GM12875 (cell line): ENCODE results near the gene BACE1.

Experiments used
- H3K4me3 ChIP-seq: one replicate; pipeline ENCODE4 v1.5.1; 2011; ENCODE audit warnings: low read depth, low read length, control low read depth
- CTCF ChIP-seq: IDR thresholded peaks from 2 replicates; pipeline ENCODE4 v1.5.1; 2011; ENCODE audit warnings: low read depth, mild to moderate bottlenecking, control low read depth, inconsistent platforms, low read length, moderate library complexity, borderline replicate concordance; ENCODE audit not compliant: insufficient read depth

BACE1 gene

GRCh38 chr11:117316197-117316961 lies at the start of gene BACE1:
TSS of gene BACE1 (minus strand) at chr11:117316256. CDS start at chr11:117315795, 461 bp downstream.
- no peak for TF ChIP-seq CTCF
- H3K4me3 ChIP-seq, result peak within 1 kb of the TSS; percentile 31

- no peak for TF ChIP-seq CTCF
- no peak overlapping the region for H3K4me3 ChIP-seq
These were observed 45.4 kb upstream of the BACE1 start for GRCh38 chr11:117361432-117361831.

- no peak for TF ChIP-seq CTCF
- H3K4me3 ChIP-seq, result no peak overlapping the region
These were observed 40.3 kb upstream of the BACE1 start for GRCh38 chr11:117356126-117356890.

- TF ChIP-seq CTCF, result no peak
- no peak overlapping the region for H3K4me3 ChIP-seq
These were observed 38.5 kb upstream of the BACE1 start for GRCh38 chr11:117354550-117354949.

- H3K4me3 ChIP-seq, result no peak overlapping the region
- TF ChIP-seq CTCF, result no peak
These were observed 29.0 kb upstream of the BACE1 start for GRCh38 chr11:117345039-117345438.

- TF ChIP-seq CTCF, result no peak
- H3K4me3 ChIP-seq, result no peak overlapping the region
These were observed 21.0 kb upstream of the BACE1 start for GRCh38 chr11:117337076-117337475.

GRCh38 chr11:117335399-117335798 lies 19.3 kb upstream of the BACE1 start:
- no peak overlapping the region for H3K4me3 ChIP-seq
- no peak for TF ChIP-seq CTCF
